ENCODE data around the gene IL18RAP. TPM values are rescaled to one million over a fixed set of nuclear protein-coding genes. Genes with fewer than 3 reads are reported as not detected.

The IL18RAP gene
- total RNA-seq, 2 donors from 2014 or later: 0.30 to 1.4 TPM

GRCh38 chr2:102396012-102396411 is 26.9 kb upstream of the IL18RAP start:
- H3K9me3 ChIP-seq: no peaks in the 10 kb centered on the region
- DNase-seq (ENCODE audit: low spot score): no peak

GRCh38 chr2:102397209-102397608 is 25.8 kb upstream of the IL18RAP start:
- Histone ChIP-seq H3K27ac (no peak overlapping the region), H3K4me1 (no peaks in the 10 kb centered on the region), H3K36me3 (no peaks in the 10 kb centered on the region), H3K27me3 (no peaks in the 10 kb centered on the region), H3K9me3 (no peaks in the 10 kb centered on the region), H3K4me3 (no peak overlapping the region)
- TF ChIP-seq CTCF (IDR thresholded peaks at IDR 0.05): no peak
- DNase-seq (ENCODE audit: low spot score): no peak

More at GRCh38 chr2:102396012-102396411, 26.9 kb upstream of the IL18RAP start:
- H3K27me3 ChIP-seq: no peaks in the 10 kb centered on the region
- no peaks in the 10 kb centered on the region for H3K4me1 ChIP-seq
- TF ChIP-seq CTCF (IDR thresholded peaks at IDR 0.05): no peak
- H3K36me3 ChIP-seq: no peaks in the 10 kb centered on the region
- H3K27ac ChIP-seq: no peak overlapping the region
- no peak overlapping the region for H3K4me3 ChIP-seq

GRCh38 chr2:102399499-102400141 is 23.3 kb upstream of the IL18RAP start:
- no peak overlapping the region for H3K4me3 ChIP-seq
- no peaks in the 10 kb centered on the region for H3K4me1 ChIP-seq
- H3K27ac ChIP-seq: no peak overlapping the region
- H3K9me3 ChIP-seq: no peaks in the 10 kb centered on the region
- no peak for DNase-seq (ENCODE audit: low spot score)
- TF ChIP-seq CTCF (IDR thresholded peaks at IDR 0.05): no peak
- H3K27me3 ChIP-seq: no peaks in the 10 kb centered on the region
- H3K36me3 ChIP-seq: no peaks in the 10 kb centered on the region

GRCh38 chr2:102401456-102401855 is 21.5 kb upstream of the IL18RAP start:
- DNase-seq (ENCODE audit: low spot score): no peak
- H3K4me3 ChIP-seq: no peak overlapping the region
- TF ChIP-seq CTCF (IDR thresholded peaks at IDR 0.05): no peak
- H3K9me3 ChIP-seq: no peaks in the 10 kb centered on the region
- H3K36me3 ChIP-seq: no peaks in the 10 kb centered on the region
- H3K27ac ChIP-seq: no peak overlapping the region
- no peaks in the 10 kb centered on the region for H3K27me3 ChIP-seq
- H3K4me1 ChIP-seq: no peaks in the 10 kb centered on the region

GRCh38 chr2:102401865-102402264 is 21.1 kb upstream of the IL18RAP start:
- Histone ChIP-seq H3K4me1 (no peaks in the 10 kb centered on the region), H3K27ac (no peak overlapping the region), H3K36me3 (no peaks in the 10 kb centered on the region), H3K4me3 (no peak overlapping the region), H3K27me3 (no peaks in the 10 kb centered on the region), H3K9me3 (no peaks in the 10 kb centered on the region)
- no peak for DNase-seq (ENCODE audit: low spot score)
- TF ChIP-seq CTCF (IDR thresholded peaks at IDR 0.05): no peak

GRCh38 chr2:102410952-102411351 is 12.0 kb upstream of the IL18RAP start:
- H3K4me1 ChIP-seq: no peaks in the 10 kb centered on the region
- no peak overlapping the region for H3K4me3 ChIP-seq
- H3K9me3 ChIP-seq: peaks cover 0 to 5% of the 10 kb centered on the region in 2 donors
- no peak for TF ChIP-seq CTCF (IDR thresholded peaks at IDR 0.05)
- no peaks in the 10 kb centered on the region for H3K27me3 ChIP-seq
- DNase-seq (ENCODE audit: low spot score): no peak
- H3K27ac ChIP-seq: no peak overlapping the region
- H3K36me3 ChIP-seq: no peaks in the 10 kb centered on the region

Data from right atrium auricular region (tissue), 2 donors.